GM18502 (cell line): ENCODE measurements around the gene PDK3.

Source experiments
- ATAC-seq: cut with Tn5 transposase; IDR thresholded peaks from one replicate; pipeline ENCODE4 v1.9.1; 2021; ENCODE audit warnings: mild to moderate bottlenecking; ENCODE audit not compliant: unreplicated experiment, poor library complexity

PDK3 gene

GRCh38 chrX:24480400-24480865, 15.3 kb downstream of the PDK3 start:
- ATAC-seq, result peak; percentile 42

- ATAC-seq, result no peak
Observed at GRCh38 chrX:24482823-24483415, 17.8 kb downstream of the PDK3 start.

GRCh38 chrX:24483596-24483995, 18.5 kb downstream of the PDK3 start:
- ATAC-seq, result no peak

- no peak for ATAC-seq
Observed at GRCh38 chrX:24485323-24485722, 20.2 kb downstream of the PDK3 start.

GRCh38 chrX:24485976-24486680, 21.0 kb downstream of the PDK3 start:
- ATAC-seq, result no peak

- ATAC-seq, result no peak
Observed at GRCh38 chrX:24487571-24487970, 22.5 kb downstream of the PDK3 start.

GRCh38 chrX:24491741-24492140, 26.7 kb downstream of the PDK3 start:
- no peak for ATAC-seq

GRCh38 chrX:24493740-24494581, 28.9 kb downstream of the PDK3 start:
- ATAC-seq, result no peak

- no peak for ATAC-seq
Observed at GRCh38 chrX:24494647-24495075, 29.6 kb downstream of the PDK3 start.

GRCh38 chrX:24495700-24496099, 30.6 kb downstream of the PDK3 start:
- no peak for ATAC-seq

- ATAC-seq, result no peak
Observed at GRCh38 chrX:24498181-24498580, 33.1 kb downstream of the PDK3 start.

GRCh38 chrX:24498975-24499374, 33.9 kb downstream of the PDK3 start:
- ATAC-seq, result peak; percentile 83

- peak; percentile 76 for ATAC-seq
Observed at GRCh38 chrX:24506082-24506481, 41.0 kb downstream of the PDK3 start.

GRCh38 chrX:24508375-24508774, 43.3 kb downstream of the PDK3 start:
- no peak for ATAC-seq

- peak; percentile 98 for ATAC-seq
Observed at GRCh38 chrX:24513416-24513815, 48.3 kb downstream of the PDK3 start.

GRCh38 chrX:24515447-24515846, 50.4 kb downstream of the PDK3 start:
- ATAC-seq, result no peak

- ATAC-seq, result no peak
Observed at GRCh38 chrX:24520472-24520871, 55.4 kb downstream of the PDK3 start.

- ATAC-seq, result no peak
Observed at GRCh38 chrX:24525455-24525854, 60.4 kb downstream of the PDK3 start.

- ATAC-seq, result no peak
Observed at GRCh38 chrX:24526616-24527015, 61.5 kb downstream of the PDK3 start.

GRCh38 chrX:24528605-24529004, 63.5 kb downstream of the PDK3 start:
- ATAC-seq, result no peak

- ATAC-seq, result no peak
Observed at GRCh38 chrX:24536551-24536950, 71.5 kb downstream of the PDK3 start.
